Neural cell (in vitro differentiated cells): ENCODE results near the gene NCK1. TPM values are rescaled to one million over a fixed set of nuclear protein-coding genes. Genes with fewer than 3 reads are reported as not detected.

Source experiments
- H2AFZ ChIP-seq: fragments of 200-600, 300-800 bp; sonication (generic), shearing (Covaris generic); 2 replicates; pipeline ENCODE4 v1.6.0; 2014; ENCODE audit warnings: low read depth, mild to moderate bottlenecking, antibody characterized with exemption, low read length, moderate library complexity
- H3F3A ChIP-seq: fragments of 200-600 bp; shearing (Covaris generic); 2 replicates; pipeline ENCODE4 v1.6.1; 2016; ENCODE audit warnings: mild to moderate bottlenecking, moderate library complexity, mixed read lengths, antibody characterized with exemption, low read length; ENCODE audit not compliant: insufficient read depth, poor library complexity, severe bottlenecking
- H3K27ac ChIP-seq: fragments of 200-600, 300-800 bp; sonication (generic), shearing (Covaris generic); 2 replicates; pipeline ENCODE4 v1.5.1; 2014; ENCODE audit warnings: mild to moderate bottlenecking, low read length, moderate library complexity
- H3K27me3 ChIP-seq: fragments of 300-800, 200-600 bp; sonication (generic), shearing (Covaris generic); 2 replicates; pipeline ENCODE4 v1.6.0; 2014; ENCODE audit warnings: mild to moderate bottlenecking, low read depth, low read length, moderate library complexity; ENCODE audit not compliant: insufficient read depth
- H3K36me3 ChIP-seq: fragments of 300-800, 200-600 bp; sonication (generic), shearing (Covaris generic); 2 replicates; pipeline ENCODE4 v1.5.1; 2014; ENCODE audit warnings: mild to moderate bottlenecking, antibody characterized with exemption, low read length, moderate library complexity; ENCODE audit not compliant: insufficient read depth
- H3K4me2 ChIP-seq: fragments of 300-800, 200-600 bp; sonication (generic), shearing (Covaris generic); 2 replicates; pipeline ENCODE4 v1.6.0; 2014; ENCODE audit warnings: mild to moderate bottlenecking, low read length
- H3K4me3 ChIP-seq: fragments of 300-800, 200-600 bp; sonication (generic), shearing (Covaris generic); 2 replicates; pipeline ENCODE4 v1.5.1; 2014; ENCODE audit warnings: mild to moderate bottlenecking, low read length, moderate library complexity
- H3K79me2 ChIP-seq: fragments of 200-600 bp; shearing (Covaris generic); replicated peaks from 2 replicates; pipeline ENCODE4 v1.6.0; 2014; ENCODE audit warnings: mild to moderate bottlenecking, low read length, moderate library complexity; ENCODE audit not compliant: insufficient read depth
- H3K9ac ChIP-seq: fragments of 300-800, 200-600 bp; sonication (generic), shearing (Covaris generic); 2 replicates; pipeline ENCODE4 v1.6.1; 2016; ENCODE audit warnings: mild to moderate bottlenecking, low read length, mixed read lengths
- H3K9me2 ChIP-seq: fragments of 200-600 bp; shearing (Covaris generic); 2 replicates; pipeline ENCODE4 v1.6.1; 2016; ENCODE audit warnings: mild to moderate bottlenecking, low read length, mixed read lengths; ENCODE audit not compliant: insufficient read depth
- H3K9me3 ChIP-seq: fragments of 200-600, 300-800 bp; sonication (generic), shearing (Covaris generic); 2 replicates; pipeline ENCODE4 v1.6.1; 2016; ENCODE audit warnings: mild to moderate bottlenecking, mixed run types, low read length, moderate library complexity, mixed read lengths
- H4K20me1 ChIP-seq: fragments of 200-600 bp; shearing (Covaris generic); 2 replicates; pipeline ENCODE4 v1.6.1; 2016; ENCODE audit warnings: mild to moderate bottlenecking, mixed run types; ENCODE audit not compliant: insufficient read depth
- CTCF ChIP-seq: fragments of 450-650 bp; IDR thresholded peaks from 2 replicates; pipeline ENCODE4 v1.5.1; 2014; ENCODE audit warnings: antibody characterized with exemption, mild to moderate bottlenecking, moderate library complexity; ENCODE audit not compliant: poor library complexity, severe bottlenecking
- EP300 ChIP-seq: fragments of 450-650 bp; conservative IDR thresholded peaks from 2 replicates; pipeline ENCODE4 v1.6.1; 2014; ENCODE audit warnings: antibody characterized with exemption, mild to moderate bottlenecking, moderate library complexity; ENCODE audit not compliant: poor library complexity, severe bottlenecking
- EZH2 ChIP-seq: fragments of 200-600, 300-800 bp; shearing (Covaris generic), sonication (generic); IDR thresholded peaks from 2 replicates; pipeline ENCODE4 v1.6.1; 2014; ENCODE audit warnings: antibody characterized with exemption, low read length, borderline replicate concordance, mild to moderate bottlenecking; ENCODE audit not compliant: insufficient read depth, poor library complexity, severe bottlenecking
- MXI1 ChIP-seq: fragments of 450-650 bp; conservative IDR thresholded peaks from 2 replicates; pipeline ENCODE4 v1.6.1; 2014; ENCODE audit warnings: antibody characterized with exemption, mild to moderate bottlenecking; ENCODE audit not compliant: poor library complexity, severe bottlenecking
- POLR2AphosphoS5 ChIP-seq: IDR thresholded peaks from 2 replicates; pipeline ENCODE4 v1.6.1; 2012
- RAD21 ChIP-seq: fragments of 450-650 bp; conservative IDR thresholded peaks from 2 replicates; pipeline ENCODE4 v1.6.1; 2014; ENCODE audit warnings: antibody characterized with exemption, mild to moderate bottlenecking, moderate library complexity
- REST ChIP-seq: IDR thresholded peaks from 2 replicates; pipeline ENCODE4 v1.6.1; 2012; ENCODE audit warnings: borderline replicate concordance
- SMC3 ChIP-seq: fragments of 450-650 bp; conservative IDR thresholded peaks from 2 replicates; pipeline ENCODE4 v1.6.1; 2014; ENCODE audit warnings: antibody characterized with exemption, mild to moderate bottlenecking, moderate library complexity; ENCODE audit not compliant: poor library complexity
- TAF1 ChIP-seq: IDR thresholded peaks from 2 replicates; pipeline ENCODE4 v1.6.1; 2012; ENCODE audit warnings: low read depth
- polyA plus RNA-seq: library from polyadenylated mRNA; depleted of rRNA; stranded (reverse); fragments of >200 nt; gene quantifications from 2 replicates; pipeline ENCODE4 v1.2.3, GENCODE V29; 2014

NCK1 gene
- polyA plus RNA-seq, 1 donor from 2014 or later: 21.5 TPM

GRCh38 chr3:136840252-136840651, 21.8 kb upstream of the NCK1 start:
- no peak overlapping the region for H3K4me3 ChIP-seq
- no peaks in the 10 kb centered on the region for H3K9me3 ChIP-seq
- no peaks in the 10 kb centered on the region for H3K79me2 ChIP-seq
- TF ChIP-seq SMC3 (no peak), MXI1 (no peak), TAF1 (no peak), CTCF (no peak)
- H3K36me3 ChIP-seq: no peaks in the 10 kb centered on the region
- H3F3A ChIP-seq: no peaks in the 10 kb centered on the region
- H3K27ac ChIP-seq: no peak overlapping the region
- no peak overlapping the region for H3K9ac ChIP-seq
- H3K27me3 ChIP-seq: no peaks in the 10 kb centered on the region
- no peak overlapping the region for H2AFZ ChIP-seq
- no peak overlapping the region for H3K4me2 ChIP-seq
- H3K9me2 ChIP-seq: no peaks in the 10 kb centered on the region
- no peaks in the 10 kb centered on the region for H4K20me1 ChIP-seq

GRCh38 chr3:136842294-136842693, 19.7 kb upstream of the NCK1 start:
- Histone ChIP-seq H3K27ac (no peak overlapping the region), H3K9me2 (no peaks in the 10 kb centered on the region), H3K4me3 (no peak overlapping the region), H3K4me2 (no peak overlapping the region), H4K20me1 (no peaks in the 10 kb centered on the region), H3K9me3 (no peaks in the 10 kb centered on the region), H2AFZ (no peak overlapping the region), H3K27me3 (no peaks in the 10 kb centered on the region), H3K79me2 (no peaks in the 10 kb centered on the region), H3F3A (no peaks in the 10 kb centered on the region), H3K36me3 (no peaks in the 10 kb centered on the region), H3K9ac (no peak overlapping the region)
- no peak for TF ChIP-seq TAF1
- no peak for TF ChIP-seq EZH2
- no peak for TF ChIP-seq POLR2AphosphoS5
- no peak for TF ChIP-seq CTCF
- TF ChIP-seq MXI1: no peak

- Histone ChIP-seq H3K36me3 (no peaks in the 10 kb centered on the region), H3F3A (no peaks in the 10 kb centered on the region), H3K79me2 (no peaks in the 10 kb centered on the region), H3K9me3 (no peaks in the 10 kb centered on the region), H3K27me3 (no peaks in the 10 kb centered on the region), H4K20me1 (no peaks in the 10 kb centered on the region), H3K4me2 (no peak overlapping the region), H3K4me3 (no peak overlapping the region), H3K9me2 (no peaks in the 10 kb centered on the region), H2AFZ (no peak overlapping the region), H3K27ac (no peak overlapping the region), H3K9ac (no peak overlapping the region)
- TF ChIP-seq EP300 (no peak), TAF1 (no peak), POLR2AphosphoS5 (no peak), RAD21 (no peak), CTCF (no peak), EZH2 (no peak), REST (no peak), MXI1 (no peak), SMC3 (no peak)
Measured at GRCh38 chr3:136844724-136845123, 17.3 kb upstream of the NCK1 start.
